IPS-15b (cell line): ENCODE measurements around the gene EPHA5.

Experiments used
- H3K27me3 ChIP-seq: one replicate; pipeline ENCODE4 v1.6.1; 2013; ENCODE audit warnings: low read length; ENCODE audit not compliant: control insufficient read depth, insufficient read depth
- H3K36me3 ChIP-seq: one replicate; pipeline ENCODE4 v1.6.1; 2013; ENCODE audit warnings: low read length; ENCODE audit not compliant: control insufficient read depth, insufficient read depth
- H3K4me1 ChIP-seq: one replicate; pipeline ENCODE4 v1.6.1; 2013; ENCODE audit warnings: mild to moderate bottlenecking, low read length; ENCODE audit not compliant: control insufficient read depth, insufficient read depth
- H3K4me3 ChIP-seq: one replicate; pipeline ENCODE4 v1.5.1; 2013; ENCODE audit warnings: low read depth, low read length
- H3K9ac ChIP-seq: one replicate; pipeline ENCODE4 v1.6.1; 2013; ENCODE audit warnings: low read depth, mild to moderate bottlenecking, low read length
- H3K9me3 ChIP-seq: one replicate; pipeline ENCODE4 v1.6.1; 2013; ENCODE audit warnings: mild to moderate bottlenecking, low read length; ENCODE audit not compliant: control insufficient read depth, insufficient read depth

EPHA5 gene

GRCh38 chr4:65401083-65401482 lies 269.2 kb downstream of the EPHA5 start:
- H3K9ac ChIP-seq = no peak overlapping the region
- H3K4me1 ChIP-seq = no peaks in the 10 kb centered on the region
- H3K4me3 ChIP-seq = no peak overlapping the region
- no peaks in the 10 kb centered on the region for H3K9me3 ChIP-seq
- H3K36me3 ChIP-seq = no peaks in the 10 kb centered on the region
- no peaks in the 10 kb centered on the region for H3K27me3 ChIP-seq

- no peaks in the 10 kb centered on the region for H3K36me3 ChIP-seq
- no peaks in the 10 kb centered on the region for H3K9me3 ChIP-seq
- no peak overlapping the region for H3K4me3 ChIP-seq
- no peaks in the 10 kb centered on the region for H3K27me3 ChIP-seq
- H3K4me1 ChIP-seq = no peaks in the 10 kb centered on the region
- no peak overlapping the region for H3K9ac ChIP-seq
Measured at GRCh38 chr4:65399084-65399483, 271.2 kb downstream of the EPHA5 start.

- Histone ChIP-seq H3K9ac (no peak overlapping the region), H3K9me3 (no peaks in the 10 kb centered on the region), H3K36me3 (no peaks in the 10 kb centered on the region), H3K4me3 (no peak overlapping the region), H3K4me1 (no peaks in the 10 kb centered on the region), H3K27me3 (no peaks in the 10 kb centered on the region)
Measured at GRCh38 chr4:65393078-65393477, 277.2 kb downstream of the EPHA5 start.

GRCh38 chr4:65392488-65392887 lies 277.8 kb downstream of the EPHA5 start:
- Histone ChIP-seq H3K4me3 (no peak overlapping the region), H3K36me3 (no peaks in the 10 kb centered on the region), H3K27me3 (no peaks in the 10 kb centered on the region), H3K9me3 (no peaks in the 10 kb centered on the region), H3K4me1 (no peaks in the 10 kb centered on the region), H3K9ac (no peak overlapping the region)

DNA sequence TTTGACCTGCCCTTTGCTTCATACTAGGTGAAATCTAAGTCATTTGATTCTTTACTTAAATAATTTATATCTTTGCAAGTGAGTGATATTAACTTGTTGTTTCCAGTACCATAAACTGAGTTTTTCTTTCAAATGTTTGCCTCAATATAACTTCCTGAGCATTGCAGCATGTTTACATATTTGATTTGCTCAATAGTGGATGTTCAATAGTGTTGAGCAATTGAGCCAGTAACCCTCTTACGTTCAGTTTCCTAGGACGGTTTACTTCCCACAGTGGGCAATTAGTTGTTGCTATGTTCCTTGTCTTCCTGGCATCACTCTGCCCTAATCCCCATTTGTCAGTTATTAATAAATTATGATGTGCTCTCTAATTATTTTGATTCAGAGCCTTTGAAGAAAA lies 278.5 kb downstream of the EPHA5 start:
- Histone ChIP-seq H3K27me3 (no peaks in the 10 kb centered on the region), H3K4me1 (no peaks in the 10 kb centered on the region), H3K36me3 (no peaks in the 10 kb centered on the region), H3K4me3 (no peak overlapping the region), H3K9ac (no peak overlapping the region), H3K9me3 (no peaks in the 10 kb centered on the region)

GRCh38 chr4:65391382-65391781 lies 278.9 kb downstream of the EPHA5 start:
- Histone ChIP-seq H3K27me3 (no peaks in the 10 kb centered on the region), H3K9me3 (no peaks in the 10 kb centered on the region), H3K9ac (no peak overlapping the region), H3K4me1 (no peaks in the 10 kb centered on the region), H3K36me3 (no peaks in the 10 kb centered on the region), H3K4me3 (no peak overlapping the region)

- Histone ChIP-seq H3K4me1 (no peaks in the 10 kb centered on the region), H3K27me3 (no peaks in the 10 kb centered on the region), H3K36me3 (no peaks in the 10 kb centered on the region), H3K4me3 (no peak overlapping the region), H3K9me3 (no peaks in the 10 kb centered on the region), H3K9ac (no peak overlapping the region)
Measured at GRCh38 chr4:65386927-65387326, 283.4 kb downstream of the EPHA5 start.

- Histone ChIP-seq H3K9me3 (no peaks in the 10 kb centered on the region), H3K36me3 (no peaks in the 10 kb centered on the region), H3K27me3 (no peaks in the 10 kb centered on the region), H3K4me3 (no peak overlapping the region), H3K9ac (no peak overlapping the region), H3K4me1 (no peaks in the 10 kb centered on the region)
Measured at GRCh38 chr4:65383589-65384305, 286.5 kb downstream of the EPHA5 start.

DNA sequence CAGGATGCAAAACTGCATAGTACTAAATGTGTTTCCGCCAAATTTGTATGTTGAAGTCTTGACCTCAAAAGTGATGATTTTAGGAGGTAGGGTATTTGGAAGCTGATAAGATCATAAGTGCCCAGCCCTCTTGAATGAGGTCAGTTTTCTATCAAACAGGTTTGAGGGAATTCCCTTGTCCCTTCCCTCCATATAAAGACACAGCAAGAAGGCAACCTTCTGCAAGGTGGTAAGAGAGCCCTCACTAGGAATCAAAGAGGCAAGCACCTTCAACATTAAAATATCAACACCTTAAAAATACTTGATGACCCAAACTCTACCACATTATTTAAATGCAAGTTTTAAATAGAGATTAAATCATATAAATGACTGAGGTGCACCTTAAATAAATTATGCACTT lies 288.6 kb downstream of the EPHA5 start:
- H3K4me3 ChIP-seq = no peak overlapping the region
- no peaks in the 10 kb centered on the region for H3K9me3 ChIP-seq
- no peaks in the 10 kb centered on the region for H3K4me1 ChIP-seq
- no peaks in the 10 kb centered on the region for H3K36me3 ChIP-seq
- no peak overlapping the region for H3K9ac ChIP-seq
- H3K27me3 ChIP-seq = no peaks in the 10 kb centered on the region

DNA sequence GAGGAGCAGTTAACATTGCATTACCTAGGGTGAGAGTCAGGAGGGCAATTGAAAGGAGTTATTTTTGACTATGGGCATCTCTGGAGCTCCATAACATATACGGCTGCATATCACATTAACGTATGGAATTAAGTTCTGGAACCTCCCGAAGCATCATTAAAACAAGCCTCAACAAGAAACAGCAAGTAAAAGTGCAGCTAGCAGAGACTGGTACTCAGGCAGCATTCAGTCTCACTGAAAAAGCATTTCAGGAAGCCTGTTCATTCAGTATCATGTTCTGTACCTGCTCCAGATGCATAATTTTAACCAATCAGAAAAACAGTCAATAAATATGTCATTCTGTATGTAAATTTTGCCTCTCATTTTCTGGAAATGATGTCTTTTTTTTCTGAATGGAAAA lies 299.6 kb downstream of the EPHA5 start:
- H3K27me3 ChIP-seq = no peaks in the 10 kb centered on the region
- H3K9ac ChIP-seq = no peak overlapping the region

GRCh38 chr4:65367306-65367705 lies 303.0 kb downstream of the EPHA5 start:
- Histone ChIP-seq H3K27me3 (no peaks in the 10 kb centered on the region), H3K9ac (no peak overlapping the region), H3K9me3 (no peaks in the 10 kb centered on the region), H3K4me1 (no peaks in the 10 kb centered on the region), H3K36me3 (no peaks in the 10 kb centered on the region), H3K4me3 (no peak overlapping the region)

More for the DNA sequence above, 299.6 kb downstream of the EPHA5 start:
- H3K4me1 ChIP-seq = no peaks in the 10 kb centered on the region
- no peaks in the 10 kb centered on the region for H3K9me3 ChIP-seq
- no peak overlapping the region for H3K4me3 ChIP-seq
- no peaks in the 10 kb centered on the region for H3K36me3 ChIP-seq

DNA sequence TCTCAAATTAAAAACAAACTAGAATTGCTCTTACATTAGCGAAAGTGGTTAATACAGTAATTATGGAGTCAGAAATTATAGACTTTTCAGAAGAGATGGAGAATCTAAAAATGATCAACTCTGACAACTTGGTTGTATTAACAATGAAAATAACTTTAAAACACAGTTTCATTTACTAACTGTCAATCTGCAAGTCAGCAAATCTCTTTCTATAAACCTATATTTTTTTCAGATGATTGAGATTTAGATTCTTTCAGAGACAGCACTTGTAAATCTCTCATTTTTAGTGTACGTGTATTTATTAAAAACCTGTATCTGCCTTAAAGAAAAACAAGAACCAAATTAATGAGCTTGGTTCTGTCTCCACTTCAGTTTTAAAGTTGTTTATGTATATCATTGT lies 311.4 kb downstream of the EPHA5 start:
- Histone ChIP-seq H3K9ac (no peak overlapping the region), H3K4me3 (no peak overlapping the region), H3K9me3 (no peaks in the 10 kb centered on the region), H3K27me3 (no peaks in the 10 kb centered on the region), H3K36me3 (no peaks in the 10 kb centered on the region), H3K4me1 (no peaks in the 10 kb centered on the region)
